GM19025 (cell line): ENCODE results near the gene AHNAK2.

ENCODE experiments used
- ATAC-seq: cut with Tn5 transposase; IDR thresholded peaks from one replicate; pipeline ENCODE4 v1.9.1; 2021; ENCODE audit warnings: mild to moderate bottlenecking, low read depth, moderate library complexity; ENCODE audit not compliant: unreplicated experiment

AHNAK2 gene

GRCh38 chr14:105012171-105012985, 34.2 kb upstream of the AHNAK2 start:
- no peak for ATAC-seq

GRCh38 chr14:105011312-105011990, 33.3 kb upstream of the AHNAK2 start:
- ATAC-seq, result no peak

- ATAC-seq, result no peak
Observed at GRCh38 chr14:105010891-105011291, 32.7 kb upstream of the AHNAK2 start.

GRCh38 chr14:105010106-105010505, 31.9 kb upstream of the AHNAK2 start:
- no peak for ATAC-seq

- no peak for ATAC-seq
Observed at GRCh38 chr14:105007593-105008264, 29.6 kb upstream of the AHNAK2 start.

- no peak for ATAC-seq
Observed at GRCh38 chr14:105006831-105007592, 28.8 kb upstream of the AHNAK2 start.

- no peak for ATAC-seq
Observed at GRCh38 chr14:105005929-105006830, 28.0 kb upstream of the AHNAK2 start.

- no peak for ATAC-seq
Observed at GRCh38 chr14:105005329-105005928, 27.3 kb upstream of the AHNAK2 start.

- ATAC-seq, result no peak
Observed at GRCh38 chr14:104999361-104999760, 21.2 kb upstream of the AHNAK2 start.

- ATAC-seq, result no peak
Observed at GRCh38 chr14:104998801-104999200, 20.6 kb upstream of the AHNAK2 start.

GRCh38 chr14:104996483-104996882, 18.3 kb upstream of the AHNAK2 start:
- ATAC-seq, result no peak

GRCh38 chr14:104996032-104996431, 17.9 kb upstream of the AHNAK2 start:
- ATAC-seq, result no peak

GRCh38 chr14:104994978-104995377, 16.8 kb upstream of the AHNAK2 start:
- no peak for ATAC-seq

- ATAC-seq, result no peak
Observed at GRCh38 chr14:104993808-104994591, 15.8 kb upstream of the AHNAK2 start.

GRCh38 chr14:104993306-104993705, 15.1 kb upstream of the AHNAK2 start:
- no peak for ATAC-seq

- no peak for ATAC-seq
Observed at GRCh38 chr14:104992501-104992900, 14.3 kb upstream of the AHNAK2 start.

GRCh38 chr14:104991896-104992230, 13.7 kb upstream of the AHNAK2 start:
- no peak for ATAC-seq

GRCh38 chr14:104989951-104990303, 11.8 kb upstream of the AHNAK2 start:
- no peak for ATAC-seq
